Nasal cavity respiratory epithelium epithelial cell of viscerocranial mucosa (primary cell): Measurements from ENCODE around the gene CRYM. TPM values are rescaled to one million over a fixed set of nuclear protein-coding genes. Genes with fewer than 3 reads are reported as not detected.

Experiments used
- total RNA-seq: library from RNA; depleted of rRNA; stranded (reverse); fragments of >200 nt; gene quantifications from 2 replicates; pipeline ENCODE4 v1.2.3, GENCODE V29; 2014

CRYM gene
- 0.14 and 0.68 TPM in 2 replicates for total RNA-seq

GRCh38 chr16:21277927-21278706, at the start of gene CRYM:
CRYM (minus strand) TSS chr16:21278290; CDS start chr16:21278251, 39 bp downstream.

GRCh38 chr16:21233521-21234150, 44.5 kb downstream of the CRYM start, which contains the start of gene ANKS4B:
ANKS4B (plus strand) TSS chr16:21233699; CDS start chr16:21233738, 39 bp downstream.

GRCh38 chr16:21211486-21211885, 66.6 kb downstream of the CRYM start, which contains the start of gene ZP2:
ZP2 (minus strand) TSS chr16:21211574; CDS start chr16:21211547, 27 bp downstream.

Other genes with a start within 250 kb of the CRYM start
- under 0.01 and 0.50 TPM in 2 replicates for gene DNAH3, start 127.4 kb downstream of the CRYM start, total RNA-seq
- 102 and 124 TPM in 2 replicates for gene LDAF1, start 119.6 kb downstream of the CRYM start, total RNA-seq
- not detected in 2 replicates for gene ZP2, start 66.7 kb downstream of the CRYM start, total RNA-seq
- gene ANKS4B, start 44.6 kb downstream of the CRYM start, total RNA-seq: not detected in 2 replicates